Endodermal cell (in vitro differentiated cells): ENCODE data around the gene CENPP. TPM values are rescaled to one million over a fixed set of nuclear protein-coding genes. Genes with fewer than 3 reads are reported as not detected.
A peak's percentile ranks its signal among the peaks of the same experiment; 100 is the strongest.

Experiments used
- DNase-seq: peaks from one replicate; pipeline ENCODE4 v3.0.0-alpha.2; 2017
- H3K27ac ChIP-seq: 2 replicates; pipeline ENCODE4 v1.5.1; 2013; ENCODE audit warnings: mild to moderate bottlenecking, low read depth, low read length, moderate library complexity
- H3K27me3 ChIP-seq: 2 replicates; pipeline ENCODE4 v1.6.1; 2013; ENCODE audit warnings: mild to moderate bottlenecking, low read length, moderate library complexity; ENCODE audit not compliant: insufficient read depth, control insufficient read depth, poor library complexity, severe bottlenecking
- H3K36me3 ChIP-seq: 2 replicates; pipeline ENCODE4 v1.7.0; 2013; ENCODE audit warnings: mild to moderate bottlenecking, low read length, moderate library complexity; ENCODE audit not compliant: control insufficient read depth, insufficient read depth
- H3K4me1 ChIP-seq: one replicate; pipeline ENCODE4 v1.7.0; 2013; ENCODE audit warnings: low read length; ENCODE audit not compliant: control insufficient read depth, insufficient read depth
- H3K4me3 ChIP-seq: 2 replicates; pipeline ENCODE4 v1.5.1; 2013; ENCODE audit warnings: mild to moderate bottlenecking, low read length, moderate library complexity
- H3K9ac ChIP-seq: 2 replicates; pipeline ENCODE4 v1.6.1; 2013; ENCODE audit warnings: mild to moderate bottlenecking, low read length, moderate library complexity; ENCODE audit not compliant: poor library complexity, severe bottlenecking; ENCODE audit errors: extremely low read depth
- H3K9me3 ChIP-seq: 2 replicates; pipeline ENCODE4 v1.6.1; 2013; ENCODE audit warnings: mild to moderate bottlenecking, low read length, moderate library complexity; ENCODE audit not compliant: control insufficient read depth
- H3K27ac Mint-ChIP-seq: 2 replicates; pipeline ENCODE4 v1.8.0; 2020; ENCODE audit warnings: mixed read lengths
- H3K27me3 Mint-ChIP-seq: 2 replicates; pipeline ENCODE4 v1.8.0; 2021; ENCODE audit warnings: mild to moderate bottlenecking, mixed read lengths; ENCODE audit not compliant: insufficient read depth
- H3K36me3 Mint-ChIP-seq: 2 replicates; pipeline ENCODE4 v1.8.0; 2020; ENCODE audit warnings: low read depth, mixed read lengths
- H3K4me1 Mint-ChIP-seq: 2 replicates; pipeline ENCODE4 v1.8.0; 2020; ENCODE audit warnings: mixed read lengths
- H3K4me3 Mint-ChIP-seq: 2 replicates; pipeline ENCODE4 v1.8.0; 2020; ENCODE audit warnings: mild to moderate bottlenecking, moderate library complexity, mixed read lengths
- H3K9me3 Mint-ChIP-seq: 2 replicates; pipeline ENCODE4 v1.8.0; 2020; ENCODE audit warnings: mild to moderate bottlenecking, mixed read lengths
- WGBS, 2 experiments: methylation state at CpG; one replicate each; pipeline versions ENCODE4 v1.1.5 to v1.1.7; 2013; ENCODE audit warnings: missing lambda C conversion rate in 2 of 2, mixed read lengths in 1 of 2; ENCODE audit not compliant: insufficient coverage in 1 of 2, insufficient read length in 1 of 2; 5-methylcytosine and 5-hydroxymethylcytosine counted together
- total RNA-seq, 2 donors: library from RNA; stranded (reverse); fragmentation: NEBNext Ultra II Directional in 1 of 2; extraction: Animal tissue kit (Norgen Biotek cat#: 25700) in 1 of 2; gene quantifications; 2 replicates in 1 of 2; 3 replicates in 1 of 2; pipeline ENCODE4 v1.2.1, GENCODE V29; 2021
- TF ChIP-seq, protein P1 (sequence below): fragments of 200-600 bp; sonication (generic); conservative IDR thresholded peaks from 2 replicates; pipeline ENCODE4 v1.5.0; 2021; ENCODE audit warnings: antibody characterized with exemption, mild to moderate bottlenecking

CENPP gene
- total RNA-seq, 2 donors from 2014 or later: 8.2 to 9.2 TPM

DNA sequence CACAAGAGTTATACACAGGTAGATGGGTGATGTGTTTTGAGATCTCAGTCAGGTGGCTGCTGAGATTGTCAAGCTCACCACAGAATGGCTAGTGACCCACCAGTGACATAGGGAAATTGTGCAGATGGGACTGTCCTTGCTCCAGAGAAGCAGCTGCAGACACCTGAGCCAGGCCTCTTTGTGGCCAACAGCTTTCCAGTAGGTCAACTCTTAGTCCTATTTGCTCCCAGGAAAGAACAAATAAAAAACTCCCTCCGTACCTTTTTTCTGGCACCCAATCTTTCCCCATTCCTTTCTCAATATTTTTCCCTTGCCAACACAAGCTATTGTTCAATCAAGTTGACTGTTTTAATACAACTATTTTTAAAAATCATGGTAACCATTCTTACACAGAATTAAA, 46.5 kb upstream of the CENPP start:
- H3K27ac ChIP-seq: no peak overlapping the region
- H3K27me3 ChIP-seq: no peaks in the 10 kb centered on the region
- Mint-ChIP-seq H3K27me3 (no peaks in the 10 kb centered on the region), H3K36me3 (peaks cover 82% of the 10 kb centered on the region), H3K27ac (no peak overlapping the region), H3K9me3 (no peaks in the 10 kb centered on the region), H3K4me1 (no peaks in the 10 kb centered on the region), H3K4me3 (no peak overlapping the region)
- 94 to 97% methylated on average over 1 of the region's 1 CpG for WGBS, 2 experiments
- H3K4me3 ChIP-seq: no peak overlapping the region
- H3K36me3 ChIP-seq: peaks cover 94% of the 10 kb centered on the region
- H3K9ac ChIP-seq: no peak overlapping the region
- DNase-seq: no peak
- no peaks in the 10 kb centered on the region for H3K9me3 ChIP-seq
- no peaks in the 10 kb centered on the region for H3K4me1 ChIP-seq
- TF ChIP-seq, protein P1, sequence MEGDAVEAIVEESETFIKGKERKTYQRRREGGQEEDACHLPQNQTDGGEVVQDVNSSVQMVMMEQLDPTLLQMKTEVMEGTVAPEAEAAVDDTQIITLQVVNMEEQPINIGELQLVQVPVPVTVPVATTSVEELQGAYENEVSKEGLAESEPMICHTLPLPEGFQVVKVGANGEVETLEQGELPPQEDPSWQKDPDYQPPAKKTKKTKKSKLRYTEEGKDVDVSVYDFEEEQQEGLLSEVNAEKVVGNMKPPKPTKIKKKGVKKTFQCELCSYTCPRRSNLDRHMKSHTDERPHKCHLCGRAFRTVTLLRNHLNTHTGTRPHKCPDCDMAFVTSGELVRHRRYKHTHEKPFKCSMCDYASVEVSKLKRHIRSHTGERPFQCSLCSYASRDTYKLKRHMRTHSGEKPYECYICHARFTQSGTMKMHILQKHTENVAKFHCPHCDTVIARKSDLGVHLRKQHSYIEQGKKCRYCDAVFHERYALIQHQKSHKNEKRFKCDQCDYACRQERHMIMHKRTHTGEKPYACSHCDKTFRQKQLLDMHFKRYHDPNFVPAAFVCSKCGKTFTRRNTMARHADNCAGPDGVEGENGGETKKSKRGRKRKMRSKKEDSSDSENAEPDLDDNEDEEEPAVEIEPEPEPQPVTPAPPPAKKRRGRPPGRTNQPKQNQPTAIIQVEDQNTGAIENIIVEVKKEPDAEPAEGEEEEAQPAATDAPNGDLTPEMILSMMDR: no peak

DNA sequence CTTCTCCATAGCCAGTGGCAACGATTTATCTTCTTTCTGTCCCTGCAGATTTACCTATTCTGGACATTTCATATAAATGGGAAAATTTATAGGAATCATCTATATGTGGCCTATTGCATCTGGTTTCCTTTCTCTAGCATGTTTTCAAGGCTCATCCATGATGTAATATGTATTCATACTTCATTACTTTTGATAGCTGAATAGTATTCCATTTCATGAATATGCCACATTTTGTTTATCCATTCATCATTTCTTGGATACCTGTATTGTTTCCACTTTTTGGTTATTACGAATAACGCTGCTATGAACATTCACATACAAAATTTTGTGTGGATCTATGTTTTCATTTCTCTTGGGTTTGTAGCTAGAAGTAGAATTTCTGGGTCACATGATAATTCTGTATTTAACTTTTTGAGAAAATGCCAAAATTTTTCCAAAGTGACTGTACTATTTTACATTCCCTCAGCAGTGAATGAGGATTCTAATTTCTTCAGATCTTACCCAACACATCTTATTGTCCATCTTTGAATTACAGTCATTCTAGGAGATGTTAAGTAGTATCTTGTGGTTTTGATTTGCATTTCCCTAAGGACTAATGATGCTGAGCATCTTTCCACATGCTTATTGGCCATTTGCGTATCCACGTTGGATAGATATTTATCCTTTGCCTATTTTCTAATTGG, 35.9 kb upstream of the CENPP start:
- H3K4me3 ChIP-seq: no peak overlapping the region
- H3K27ac ChIP-seq: no peak overlapping the region
- H3K4me1 ChIP-seq: peaks cover 7% of the 10 kb centered on the region
- 95 to 100% methylated on average over 2 to 5 of the region's 5 CpGs for WGBS, 2 experiments
- Mint-ChIP-seq H3K4me3 (no peak overlapping the region), H3K27ac (no peak overlapping the region), H3K36me3 (peaks cover 51% of the 10 kb centered on the region), H3K27me3 (no peaks in the 10 kb centered on the region), H3K9me3 (no peaks in the 10 kb centered on the region), H3K4me1 (peaks cover 26% of the 10 kb centered on the region)
- no peaks in the 10 kb centered on the region for H3K9me3 ChIP-seq
- no peaks in the 10 kb centered on the region for H3K27me3 ChIP-seq
- no peak overlapping the region for H3K9ac ChIP-seq
- H3K36me3 ChIP-seq: peaks cover 58% of the 10 kb centered on the region
- no peak for DNase-seq
- TF ChIP-seq, protein P1: no peak

DNA sequence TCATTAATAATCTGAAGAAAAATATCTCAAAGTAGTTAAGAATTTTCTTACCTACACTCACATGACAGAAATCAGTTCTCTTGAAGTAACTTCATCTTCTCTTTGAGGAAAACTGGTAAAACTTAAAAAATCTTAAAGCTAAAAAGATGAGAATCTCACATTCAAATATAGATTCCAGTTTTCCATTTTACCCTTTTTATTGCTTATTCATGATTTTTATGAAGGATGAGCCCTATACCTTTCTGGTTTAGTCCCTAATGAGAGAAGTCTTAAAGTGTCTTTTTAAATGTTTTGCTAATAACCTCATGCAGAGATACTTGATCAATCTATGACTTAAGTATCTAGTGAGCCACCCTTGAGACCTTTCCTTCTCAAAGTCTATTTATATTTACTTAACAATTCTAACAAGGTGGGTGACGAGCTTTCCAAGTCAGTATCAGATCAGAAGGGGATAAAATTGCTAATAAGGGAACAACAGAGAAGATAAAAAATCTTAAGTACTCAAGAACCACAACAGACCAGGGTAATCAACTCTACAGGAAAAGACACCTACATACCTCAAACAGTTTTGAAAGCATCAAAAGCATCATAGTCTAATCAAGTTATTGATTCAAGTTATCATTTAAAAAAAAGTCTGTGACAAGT, 34.8 kb upstream of the CENPP start:
- no peak overlapping the region for H3K27ac Mint-ChIP-seq

More for the DNA sequence above, 34.8 kb upstream of the CENPP start:
- Histone ChIP-seq H3K27ac (no peak overlapping the region), H3K9me3 (no peaks in the 10 kb centered on the region), H3K9ac (no peak overlapping the region), H3K4me1 (peaks cover 12% of the 10 kb centered on the region), H3K4me3 (peak overlapping the region; percentile 91), H3K36me3 (peaks cover 48% of the 10 kb centered on the region), H3K27me3 (no peaks in the 10 kb centered on the region)
- H3K9me3 Mint-ChIP-seq: no peaks in the 10 kb centered on the region
- H3K27me3 Mint-ChIP-seq: no peaks in the 10 kb centered on the region
- WGBS, 2 experiments: 36% methylated on average over 1 of the region's 1 CpG; no CpG with 5 or more reads in 1 of the 2 experiments
- H3K4me3 Mint-ChIP-seq: peak overlapping the region; percentile 83
- peaks cover 40% of the 10 kb centered on the region for H3K36me3 Mint-ChIP-seq
- no peak for DNase-seq
- TF ChIP-seq, protein P1: no peak
- H3K4me1 Mint-ChIP-seq: peaks cover 36% of the 10 kb centered on the region
